Bronchial epithelial cell (primary cell): ENCODE measurements around the gene GALC. TPM values are rescaled to one million over a fixed set of nuclear protein-coding genes. Genes with fewer than 3 reads are reported as not detected.
"Not testable (repeated sequence)": the region's sequence is repeated elsewhere in the genome, so short reads cannot be mapped to it uniquely, and the experiment has no call there.

Experiments used
- DNase-seq: peaks from one replicate; pipeline ENCODE4 v3.0.0-alpha.2; 2010; ENCODE audit warnings: low read depth
- FAIRE-seq: peaks from 2 replicates; lab custom pipeline; 2011; peaks lifted over from hg19 to GRCh38; lab: Jason Lieb, UNC
- H3K27me3 ChIP-seq: 2 replicates; pipeline ENCODE4 v1.5.1; 2011; ENCODE audit warnings: low read length; ENCODE audit not compliant: control insufficient read depth, insufficient read depth
- H3K36me3 ChIP-seq: 2 replicates; pipeline ENCODE4 v1.5.1; 2011; ENCODE audit warnings: low read length; ENCODE audit not compliant: control insufficient read depth, insufficient read depth
- H3K4me3 ChIP-seq: 2 replicates; pipeline ENCODE4 v1.5.1; 2011; ENCODE audit warnings: mild to moderate bottlenecking, low read depth, low read length, control low read depth
- total RNA-seq: library from RNA; depleted of rRNA; stranded (reverse); fragments of >200 nt; gene quantifications from 2 replicates; pipeline ENCODE4 v1.2.1, GENCODE V29; 2014
- TF ChIP-seq, protein P1 (sequence below): IDR thresholded peaks from 2 replicates; pipeline ENCODE4 v1.5.1; 2011; ENCODE audit warnings: mild to moderate bottlenecking, moderate library complexity, low read length, control low read depth, inconsistent platforms; ENCODE audit not compliant: insufficient read depth, severe bottlenecking

GALC gene
- total RNA-seq, 1 donor from 2014 or later, result 12.6 TPM

- no peaks in the 10 kb centered on the region for H3K36me3 ChIP-seq
- H3K4me3 ChIP-seq, result no peak overlapping the region
- DNase-seq (no peak), FAIRE-seq (no peak)
- H3K27me3 ChIP-seq, result peaks cover 2% of the 10 kb centered on the region
- TF ChIP-seq, protein P1, sequence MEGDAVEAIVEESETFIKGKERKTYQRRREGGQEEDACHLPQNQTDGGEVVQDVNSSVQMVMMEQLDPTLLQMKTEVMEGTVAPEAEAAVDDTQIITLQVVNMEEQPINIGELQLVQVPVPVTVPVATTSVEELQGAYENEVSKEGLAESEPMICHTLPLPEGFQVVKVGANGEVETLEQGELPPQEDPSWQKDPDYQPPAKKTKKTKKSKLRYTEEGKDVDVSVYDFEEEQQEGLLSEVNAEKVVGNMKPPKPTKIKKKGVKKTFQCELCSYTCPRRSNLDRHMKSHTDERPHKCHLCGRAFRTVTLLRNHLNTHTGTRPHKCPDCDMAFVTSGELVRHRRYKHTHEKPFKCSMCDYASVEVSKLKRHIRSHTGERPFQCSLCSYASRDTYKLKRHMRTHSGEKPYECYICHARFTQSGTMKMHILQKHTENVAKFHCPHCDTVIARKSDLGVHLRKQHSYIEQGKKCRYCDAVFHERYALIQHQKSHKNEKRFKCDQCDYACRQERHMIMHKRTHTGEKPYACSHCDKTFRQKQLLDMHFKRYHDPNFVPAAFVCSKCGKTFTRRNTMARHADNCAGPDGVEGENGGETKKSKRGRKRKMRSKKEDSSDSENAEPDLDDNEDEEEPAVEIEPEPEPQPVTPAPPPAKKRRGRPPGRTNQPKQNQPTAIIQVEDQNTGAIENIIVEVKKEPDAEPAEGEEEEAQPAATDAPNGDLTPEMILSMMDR, result no peak
Measured at GRCh38 chr14:88032373-88032772, 39.4 kb upstream of the GALC start.

DNA sequence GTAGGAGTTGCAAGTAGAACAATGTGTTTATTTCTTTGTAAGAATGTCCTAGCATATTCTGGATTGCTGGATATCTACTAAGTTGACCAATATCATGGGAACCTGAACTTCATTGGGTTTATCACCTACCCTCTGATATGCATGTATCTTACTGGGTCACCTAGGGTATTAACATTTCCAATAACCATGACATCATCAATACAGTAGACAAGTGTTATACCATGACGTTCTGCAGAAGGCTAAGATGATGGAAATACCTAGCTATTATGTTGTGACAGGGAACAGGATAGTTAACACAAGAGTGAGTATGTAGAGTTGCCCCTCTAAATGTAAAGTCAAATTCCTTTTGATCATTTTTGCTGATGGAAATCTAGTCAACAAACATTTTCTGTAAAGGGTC lies 37.9 kb upstream of the GALC start:
- H3K36me3 ChIP-seq, result no peaks in the 10 kb centered on the region
- no peak overlapping the region for H3K4me3 ChIP-seq
- DNase-seq, result no peak
- TF ChIP-seq, protein P1, result no peak
- no peak for FAIRE-seq
- peaks cover 2% of the 10 kb centered on the region for H3K27me3 ChIP-seq

- H3K4me3 ChIP-seq, result no peak overlapping the region
- DNase-seq (no peak), FAIRE-seq (peak; percentile 28)
- H3K36me3 ChIP-seq, result no peaks in the 10 kb centered on the region
- TF ChIP-seq, protein P1, result no peak
- no peaks in the 10 kb centered on the region for H3K27me3 ChIP-seq
Measured at GRCh38 chr14:88030079-88030478, 37.1 kb upstream of the GALC start.

DNA sequence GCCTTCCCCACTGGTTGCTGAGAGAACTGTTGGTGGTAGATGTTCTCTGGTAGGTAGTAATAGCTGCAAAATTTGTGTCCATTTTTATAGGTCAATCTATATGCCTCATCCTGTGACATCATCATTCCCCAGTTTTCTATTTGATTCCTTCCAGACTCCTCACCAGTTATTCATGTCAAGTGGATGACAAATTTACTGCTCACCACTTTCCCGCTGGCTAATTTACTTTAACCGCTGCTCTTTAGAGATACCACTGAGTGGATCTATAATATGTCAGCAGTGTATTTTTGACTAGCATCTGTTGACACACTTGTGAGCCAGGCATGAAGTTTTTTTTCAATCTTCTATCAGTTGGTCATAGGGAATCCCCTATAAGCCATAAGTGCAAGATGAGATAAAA lies 36.5 kb upstream of the GALC start:
- DNase-seq (peak; percentile 79), FAIRE-seq (no peak)
- no peaks in the 10 kb centered on the region for H3K27me3 ChIP-seq
- H3K36me3 ChIP-seq, result no peaks in the 10 kb centered on the region
- H3K4me3 ChIP-seq, result no peak overlapping the region
- TF ChIP-seq, protein P1, result no peak

GRCh38 chr14:88026890-88027289 lies 33.9 kb upstream of the GALC start:
- no peak overlapping the region for H3K4me3 ChIP-seq
- no peaks in the 10 kb centered on the region for H3K27me3 ChIP-seq
- DNase-seq (no peak), FAIRE-seq (no peak)
- TF ChIP-seq, protein P1, result no peak
- H3K36me3 ChIP-seq, result no peaks in the 10 kb centered on the region

DNA sequence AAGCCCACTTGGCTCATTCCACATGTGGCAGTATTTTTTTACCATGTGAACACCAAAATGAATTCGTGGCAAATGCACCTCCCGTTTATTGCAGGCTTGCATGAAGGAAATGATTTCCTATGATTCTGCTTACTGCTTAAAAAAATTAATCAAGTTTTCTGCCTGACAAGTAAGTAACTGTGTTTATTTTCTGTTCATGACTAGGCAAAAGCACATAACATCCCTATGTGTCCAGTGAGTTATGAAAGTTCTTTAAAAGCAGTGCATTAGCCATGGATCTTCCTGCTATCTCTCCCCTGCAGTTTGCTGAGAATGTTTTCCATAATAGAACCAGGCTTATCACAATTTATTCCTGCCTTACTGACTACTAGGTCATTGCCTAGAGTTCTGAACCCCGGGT lies 32.3 kb upstream of the GALC start:
- Histone ChIP-seq H3K36me3 (no peaks in the 10 kb centered on the region), H3K4me3 (no peak overlapping the region), H3K27me3 (no peaks in the 10 kb centered on the region)
- no peak for DNase-seq
- TF ChIP-seq, protein P1, result no peak
- FAIRE-seq, result no peak

DNA sequence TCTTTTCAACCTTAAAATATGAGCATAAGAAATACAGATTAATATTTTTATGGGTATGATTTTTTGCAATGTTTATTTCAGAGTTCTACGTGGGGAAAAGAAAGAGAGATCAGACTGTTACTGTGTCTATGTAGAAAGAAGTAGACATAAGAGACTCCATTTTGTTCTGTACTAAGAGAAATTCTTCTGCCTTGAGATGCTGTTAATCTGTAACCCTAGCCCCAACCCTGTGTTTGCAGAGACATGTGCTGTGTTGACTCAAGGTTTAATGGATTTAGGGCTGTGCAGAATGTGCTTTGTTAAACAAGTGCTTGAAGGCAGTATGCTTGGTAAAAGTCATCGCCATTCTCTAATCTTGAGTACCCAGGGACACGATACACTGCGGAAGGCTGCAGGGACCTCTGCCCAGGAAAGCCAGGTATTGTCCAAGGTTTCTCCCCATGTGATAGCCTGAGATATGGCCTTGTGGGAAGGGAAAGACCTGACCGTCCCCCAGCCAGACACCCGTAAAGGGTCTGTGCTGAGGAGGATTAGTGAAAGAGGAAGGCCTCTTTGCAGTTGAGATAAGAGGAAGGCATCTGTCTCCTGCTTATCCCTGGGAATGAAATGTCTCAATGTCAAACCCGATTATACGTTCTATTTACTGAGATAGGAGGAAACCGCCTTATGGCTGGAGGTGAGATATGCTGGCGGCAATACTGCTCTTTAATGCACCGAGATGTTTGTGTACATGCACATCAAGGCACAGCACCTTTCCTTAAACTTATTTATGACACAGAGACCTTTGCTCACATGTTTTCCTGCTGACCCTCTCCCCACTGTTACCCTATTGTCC lies 31.5 kb upstream of the GALC start:
- not testable (repeated sequence) for H3K36me3 ChIP-seq, H3K27me3 ChIP-seq, H3K4me3 ChIP-seq, DNase-seq, FAIRE-seq
